IPS-NIHi11 (cell line): Measurements from ENCODE around the gene C1orf141.
A peak's percentile ranks its signal among the peaks of the same experiment; 100 is the strongest.
"Not testable (repeated sequence)": the region's sequence is repeated elsewhere in the genome, so short reads cannot be mapped to it uniquely, and the experiment has no call there.

Experiments
- DNase-seq: peaks from one replicate; pipeline ENCODE4 v3.0.0; 2012; ENCODE audit warnings: mixed read lengths, low spot score

The C1orf141 gene

GRCh38 chr1:67142931-67143330 is 8.2 kb upstream of the C1orf141 start:
- no peak for DNase-seq

GRCh38 chr1:67141832-67142231 is 7.1 kb upstream of the C1orf141 start:
- not testable (repeated sequence) for DNase-seq

GRCh38 chr1:67140460-67140859 is 5.7 kb upstream of the C1orf141 start:
- no peak for DNase-seq

GRCh38 chr1:67138813-67139499 is 4.2 kb upstream of the C1orf141 start:
- no peak for DNase-seq

GRCh38 chr1:67137307-67137753 is 2.6 kb upstream of the C1orf141 start:
- DNase-seq = no peak

GRCh38 chr1:67135354-67135753 is 584 bp upstream of the C1orf141 start:
- DNase-seq = no peak

- no peak for DNase-seq
Observed at GRCh38 chr1:67133177-67133576, 1.6 kb downstream of the C1orf141 start.

- no peak for DNase-seq
Observed at GRCh38 chr1:67130673-67131072, 4.1 kb downstream of the C1orf141 start.

- DNase-seq = no peak
Observed at GRCh38 chr1:67126974-67127373, 7.8 kb downstream of the C1orf141 start.

GRCh38 chr1:67126111-67126746 is 8.5 kb downstream of the C1orf141 start:
- peak; percentile 13 for DNase-seq

GRCh38 chr1:67124455-67124854 is 10.3 kb downstream of the C1orf141 start:
- no peak for DNase-seq

- no peak for DNase-seq
Observed at GRCh38 chr1:67120855-67121619, 13.7 kb downstream of the C1orf141 start.

- DNase-seq = no peak
Observed at GRCh38 chr1:67118646-67119045, 16.1 kb downstream of the C1orf141 start.

- DNase-seq = no peak
Observed at GRCh38 chr1:67118191-67118590, 16.6 kb downstream of the C1orf141 start.

- no peak for DNase-seq
Observed at GRCh38 chr1:67114162-67114561, 20.6 kb downstream of the C1orf141 start.

- DNase-seq = no peak
Observed at GRCh38 chr1:67110352-67110751, 24.4 kb downstream of the C1orf141 start.

GRCh38 chr1:67105508-67105907 is 29.3 kb downstream of the C1orf141 start:
- no peak for DNase-seq

- no peak for DNase-seq
Observed at GRCh38 chr1:67103548-67103947, 31.2 kb downstream of the C1orf141 start.

- no peak for DNase-seq
Observed at GRCh38 chr1:67100833-67101232, 33.9 kb downstream of the C1orf141 start.

- peak; percentile 68 for DNase-seq
Observed at GRCh38 chr1:67097305-67097704, 37.5 kb downstream of the C1orf141 start.

- DNase-seq = no peak
Observed at GRCh38 chr1:67094191-67094590, 40.6 kb downstream of the C1orf141 start.

GRCh38 chr1:67089685-67090208 is 45.0 kb downstream of the C1orf141 start:
- no peak for DNase-seq

GRCh38 chr1:67088440-67088839 is 46.3 kb downstream of the C1orf141 start:
- DNase-seq = no peak
